Neural crest cell (in vitro differentiated cells): ENCODE results near the gene DNAJC15. TPM values are rescaled to one million over a fixed set of nuclear protein-coding genes. Genes with fewer than 3 reads are reported as not detected.

ENCODE experiments used
- DNase-seq: peaks from one replicate; pipeline ENCODE4 v3.0.0; 2021; ENCODE audit warnings: low read depth, mixed read lengths, low spot score
- H3K27ac Mint-ChIP-seq: one replicate; pipeline ENCODE4 v1.8.0; 2021; ENCODE audit warnings: mild to moderate bottlenecking, mixed read lengths; ENCODE audit not compliant: unreplicated experiment
- H3K27me3 Mint-ChIP-seq: 2 replicates; pipeline ENCODE4 v1.8.0; 2021; ENCODE audit warnings: low read depth, mild to moderate bottlenecking, mixed read lengths
- H3K36me3 Mint-ChIP-seq: 2 replicates; pipeline ENCODE4 v1.8.0; 2021; ENCODE audit warnings: low read depth, mild to moderate bottlenecking, mixed read lengths
- H3K4me1 Mint-ChIP-seq: 2 replicates; pipeline ENCODE4 v1.8.0; 2021; ENCODE audit warnings: mixed read lengths
- H3K4me3 Mint-ChIP-seq: one replicate; pipeline ENCODE4 v1.8.0; 2021; ENCODE audit warnings: mild to moderate bottlenecking, mixed read lengths
- H3K9me3 Mint-ChIP-seq: 2 replicates; pipeline ENCODE4 v1.8.0; 2021; ENCODE audit warnings: mixed read lengths
- CTCF ChIP-seq: fragments of 200-600 bp; sonication (generic); conservative IDR thresholded peaks from 2 replicates; pipeline ENCODE4 v1.5.0; 2021; ENCODE audit warnings: antibody characterized with exemption, mild to moderate bottlenecking
- total RNA-seq: library from RNA; stranded (reverse); gene quantifications from 2 replicates; pipeline ENCODE4 v1.2.1, GENCODE V29; 2021

DNAJC15 gene
- total RNA-seq, 1 donor from 2014 or later = 14.7 TPM

GRCh38 chr13:43115141-43115540 lies 91.8 kb downstream of the DNAJC15 start:
- Mint-ChIP-seq H3K27me3 (no peaks in the 10 kb centered on the region), H3K36me3 (no peaks in the 10 kb centered on the region), H3K27ac (no peak overlapping the region), H3K9me3 (no peaks in the 10 kb centered on the region), H3K4me3 (no peak overlapping the region), H3K4me1 (peaks cover 17% of the 10 kb centered on the region)
- DNase-seq = no peak
- no peak for TF ChIP-seq CTCF

DNA sequence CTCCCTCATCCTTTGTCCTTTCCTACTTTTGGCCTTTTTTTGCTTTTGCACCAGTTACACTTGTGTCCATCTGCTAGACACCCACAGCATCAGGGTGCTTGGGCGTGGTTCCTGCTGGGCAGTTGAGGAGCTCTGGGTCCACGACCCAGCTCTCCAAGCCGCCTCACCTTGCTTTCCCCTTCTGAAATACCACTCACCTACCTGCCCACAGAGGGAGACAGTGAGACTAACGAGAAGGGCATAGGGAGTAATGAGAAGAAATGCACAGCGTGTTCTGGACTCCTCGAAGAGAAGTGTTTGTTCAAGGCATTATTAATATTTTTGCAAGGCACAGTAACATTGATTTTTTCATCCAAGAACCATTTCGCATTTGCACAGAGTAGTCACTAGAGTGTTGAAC lies 92.9 kb downstream of the DNAJC15 start:
- H3K9me3 Mint-ChIP-seq = no peaks in the 10 kb centered on the region
- no peak for TF ChIP-seq CTCF
- no peak for DNase-seq
- no peaks in the 10 kb centered on the region for H3K36me3 Mint-ChIP-seq
- no peak overlapping the region for H3K4me3 Mint-ChIP-seq
- H3K27ac Mint-ChIP-seq = no peak overlapping the region
- no peaks in the 10 kb centered on the region for H3K27me3 Mint-ChIP-seq
- H3K4me1 Mint-ChIP-seq = peaks cover 24% of the 10 kb centered on the region

DNA sequence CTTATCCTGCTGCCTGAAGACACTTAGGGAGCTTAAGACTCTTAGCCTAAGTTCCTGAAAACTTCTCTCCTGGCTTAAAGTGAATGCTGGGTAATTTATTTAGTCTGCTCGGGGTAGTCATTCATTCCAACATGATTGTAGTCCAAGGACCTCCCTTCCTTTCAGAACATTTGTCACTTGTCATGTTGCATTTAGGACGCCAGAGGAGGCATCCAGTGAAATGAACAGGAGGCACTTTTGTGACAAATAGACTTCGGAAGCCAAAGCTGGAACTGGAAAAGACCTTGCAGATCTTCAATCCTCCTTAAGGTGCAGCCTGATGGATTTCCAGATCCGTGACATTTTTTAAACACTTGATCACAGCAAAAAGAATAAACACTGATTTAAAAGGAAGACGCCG lies 95.1 kb downstream of the DNAJC15 start:
- no peak for DNase-seq
- H3K27me3 Mint-ChIP-seq = no peaks in the 10 kb centered on the region
- H3K4me1 Mint-ChIP-seq = peaks cover 37% of the 10 kb centered on the region
- no peak overlapping the region for H3K27ac Mint-ChIP-seq
- H3K9me3 Mint-ChIP-seq = no peaks in the 10 kb centered on the region
- H3K36me3 Mint-ChIP-seq = no peaks in the 10 kb centered on the region
- no peak overlapping the region for H3K4me3 Mint-ChIP-seq
- TF ChIP-seq CTCF = peak; percentile 42

GRCh38 chr13:43119206-43119605 lies 95.8 kb downstream of the DNAJC15 start:
- H3K4me1 Mint-ChIP-seq = peaks cover 37% of the 10 kb centered on the region
- TF ChIP-seq CTCF = no peak
- DNase-seq = no peak
- H3K4me3 Mint-ChIP-seq = no peak overlapping the region
- H3K27me3 Mint-ChIP-seq = no peaks in the 10 kb centered on the region
- H3K9me3 Mint-ChIP-seq = no peaks in the 10 kb centered on the region
- no peak overlapping the region for H3K27ac Mint-ChIP-seq
- no peaks in the 10 kb centered on the region for H3K36me3 Mint-ChIP-seq

- Mint-ChIP-seq H3K4me1 (peaks cover 48% of the 10 kb centered on the region), H3K27me3 (no peaks in the 10 kb centered on the region), H3K36me3 (no peaks in the 10 kb centered on the region), H3K9me3 (peaks cover 2% of the 10 kb centered on the region), H3K27ac (no peak overlapping the region), H3K4me3 (no peak overlapping the region)
- no peak for TF ChIP-seq CTCF
- DNase-seq = no peak
These were observed 99.4 kb downstream of the DNAJC15 start for GRCh38 chr13:43122791-43123190.

DNA sequence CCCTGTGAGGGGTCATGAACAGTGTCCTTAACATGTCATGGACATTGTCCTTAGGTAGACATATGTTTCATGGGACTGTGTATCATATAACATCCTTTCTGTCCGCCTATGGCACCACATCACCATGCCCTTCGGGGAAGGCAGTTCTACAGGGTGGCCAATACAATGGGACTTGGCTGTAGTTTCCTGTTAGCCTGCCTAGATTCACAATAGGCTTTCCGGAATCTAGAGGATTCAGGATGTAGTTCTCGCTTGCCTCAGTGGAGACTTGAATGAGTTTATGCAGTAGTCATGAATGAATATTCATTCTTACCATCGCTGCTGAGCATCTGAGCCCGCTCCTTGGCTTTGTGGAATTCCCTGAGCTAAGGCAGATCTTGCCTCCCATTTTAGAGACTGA lies 100.5 kb downstream of the DNAJC15 start:
- Mint-ChIP-seq H3K9me3 (peaks cover 2% of the 10 kb centered on the region), H3K27ac (no peak overlapping the region), H3K27me3 (no peaks in the 10 kb centered on the region), H3K36me3 (no peaks in the 10 kb centered on the region), H3K4me3 (no peak overlapping the region), H3K4me1 (peaks cover 52% of the 10 kb centered on the region)
- DNase-seq = no peak
- no peak for TF ChIP-seq CTCF
